PC-9 (cell line): ENCODE results near the gene MPHOSPH9.

Experiments
- EZH2 ChIP-seq: fragments of 200-600 bp; sonication (generic); IDR thresholded peaks from 2 replicates; pipeline ENCODE4 v1.8.0; 2017; ENCODE audit warnings: antibody characterized with exemption, low read depth
- TF ChIP-seq, protein P1 (sequence below): fragments of 200-600 bp; sonication (generic); conservative IDR thresholded peaks from 2 replicates; pipeline ENCODE4 v1.6.1; 2017; ENCODE audit warnings: mixed run types, antibody characterized with exemption, mild to moderate bottlenecking, moderate library complexity

- TF ChIP-seq, protein P1, sequence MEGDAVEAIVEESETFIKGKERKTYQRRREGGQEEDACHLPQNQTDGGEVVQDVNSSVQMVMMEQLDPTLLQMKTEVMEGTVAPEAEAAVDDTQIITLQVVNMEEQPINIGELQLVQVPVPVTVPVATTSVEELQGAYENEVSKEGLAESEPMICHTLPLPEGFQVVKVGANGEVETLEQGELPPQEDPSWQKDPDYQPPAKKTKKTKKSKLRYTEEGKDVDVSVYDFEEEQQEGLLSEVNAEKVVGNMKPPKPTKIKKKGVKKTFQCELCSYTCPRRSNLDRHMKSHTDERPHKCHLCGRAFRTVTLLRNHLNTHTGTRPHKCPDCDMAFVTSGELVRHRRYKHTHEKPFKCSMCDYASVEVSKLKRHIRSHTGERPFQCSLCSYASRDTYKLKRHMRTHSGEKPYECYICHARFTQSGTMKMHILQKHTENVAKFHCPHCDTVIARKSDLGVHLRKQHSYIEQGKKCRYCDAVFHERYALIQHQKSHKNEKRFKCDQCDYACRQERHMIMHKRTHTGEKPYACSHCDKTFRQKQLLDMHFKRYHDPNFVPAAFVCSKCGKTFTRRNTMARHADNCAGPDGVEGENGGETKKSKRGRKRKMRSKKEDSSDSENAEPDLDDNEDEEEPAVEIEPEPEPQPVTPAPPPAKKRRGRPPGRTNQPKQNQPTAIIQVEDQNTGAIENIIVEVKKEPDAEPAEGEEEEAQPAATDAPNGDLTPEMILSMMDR: no peak
- no peak for TF ChIP-seq EZH2
These were observed 99.9 kb downstream of the MPHOSPH9 start for GRCh38 chr12:123132951-123133619.
